HL-60 (cell line): ENCODE data around the gene TTC32.

ENCODE experiments used
- CTCF ChIP-seq: IDR thresholded peaks from one replicate; pipeline ENCODE4 v1.5.1; 2011; ENCODE audit warnings: low read length, control low read depth, inconsistent platforms; ENCODE audit not compliant: insufficient read depth
- GABPA ChIP-seq: IDR thresholded peaks from 2 replicates; pipeline ENCODE4 v1.6.1; 2012; ENCODE audit warnings: low read depth
- POLR2AphosphoS5 ChIP-seq: IDR thresholded peaks from 2 replicates; pipeline ENCODE4 v1.6.1; 2012; ENCODE audit warnings: low read depth
- REST ChIP-seq: IDR thresholded peaks from 2 replicates; pipeline ENCODE4 v1.6.1; 2012; ENCODE audit warnings: low read depth; ENCODE audit not compliant: insufficient replicate concordance

GRCh38 chr2:19861813-19862212 lies 40.0 kb downstream of the TTC32 start:
- TF ChIP-seq POLR2AphosphoS5 (no peak), CTCF (no peak), REST (no peak), GABPA (no peak)
